NB4 (cell line): ENCODE results near the gene HGFAC.
"Not testable (repeated sequence)": the region's sequence is repeated elsewhere in the genome, so short reads cannot be mapped to it uniquely, and the experiment has no call there.

Source experiments
- TF ChIP-seq, protein P1 (sequence below): IDR thresholded peaks from one replicate; pipeline ENCODE4 v1.5.1; 2012; ENCODE audit warnings: low read depth, low read length
- TF ChIP-seq, protein P2 (sequence below): IDR thresholded peaks from 2 replicates; pipeline ENCODE4 v1.6.1; 2011; ENCODE audit warnings: low read depth, low read length

DNA sequence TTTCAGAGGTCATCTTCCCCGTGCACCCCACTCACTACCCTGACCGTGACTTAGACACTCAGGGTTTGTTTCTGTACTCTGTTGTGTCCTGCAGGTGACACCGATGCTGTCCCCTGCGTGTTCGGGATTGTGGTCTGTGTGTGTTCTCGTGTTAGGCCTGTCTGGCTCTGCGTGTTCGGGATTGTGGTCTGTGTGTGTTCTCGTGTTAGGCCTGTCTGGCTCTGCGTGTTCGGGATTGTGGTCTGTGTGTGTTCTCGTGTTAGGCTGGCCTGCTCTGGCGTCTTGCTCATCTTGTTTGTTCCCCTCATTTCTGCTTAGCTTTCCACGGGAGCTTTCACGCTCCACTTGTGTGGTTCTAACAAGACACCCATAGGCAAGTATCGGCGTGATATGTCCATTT lies 30.6 kb upstream of the HGFAC start:
- TF ChIP-seq, protein P1, sequence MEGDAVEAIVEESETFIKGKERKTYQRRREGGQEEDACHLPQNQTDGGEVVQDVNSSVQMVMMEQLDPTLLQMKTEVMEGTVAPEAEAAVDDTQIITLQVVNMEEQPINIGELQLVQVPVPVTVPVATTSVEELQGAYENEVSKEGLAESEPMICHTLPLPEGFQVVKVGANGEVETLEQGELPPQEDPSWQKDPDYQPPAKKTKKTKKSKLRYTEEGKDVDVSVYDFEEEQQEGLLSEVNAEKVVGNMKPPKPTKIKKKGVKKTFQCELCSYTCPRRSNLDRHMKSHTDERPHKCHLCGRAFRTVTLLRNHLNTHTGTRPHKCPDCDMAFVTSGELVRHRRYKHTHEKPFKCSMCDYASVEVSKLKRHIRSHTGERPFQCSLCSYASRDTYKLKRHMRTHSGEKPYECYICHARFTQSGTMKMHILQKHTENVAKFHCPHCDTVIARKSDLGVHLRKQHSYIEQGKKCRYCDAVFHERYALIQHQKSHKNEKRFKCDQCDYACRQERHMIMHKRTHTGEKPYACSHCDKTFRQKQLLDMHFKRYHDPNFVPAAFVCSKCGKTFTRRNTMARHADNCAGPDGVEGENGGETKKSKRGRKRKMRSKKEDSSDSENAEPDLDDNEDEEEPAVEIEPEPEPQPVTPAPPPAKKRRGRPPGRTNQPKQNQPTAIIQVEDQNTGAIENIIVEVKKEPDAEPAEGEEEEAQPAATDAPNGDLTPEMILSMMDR = not testable (repeated sequence)
- TF ChIP-seq, protein P2, sequence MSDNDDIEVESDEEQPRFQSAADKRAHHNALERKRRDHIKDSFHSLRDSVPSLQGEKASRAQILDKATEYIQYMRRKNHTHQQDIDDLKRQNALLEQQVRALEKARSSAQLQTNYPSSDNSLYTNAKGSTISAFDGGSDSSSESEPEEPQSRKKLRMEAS = not testable (repeated sequence)
